KOPT-K1 (cell line): ENCODE results near the gene C16orf89.
"Not testable (repeated sequence)": the region's sequence is repeated elsewhere in the genome, so short reads cannot be mapped to it uniquely, and the experiment has no call there.

Experiments
- H3K27ac ChIP-seq: fragments of 200-600 bp; sonication (generic); 2 replicates; pipeline ENCODE4 v1.5.1; 2016; ENCODE audit warnings: antibody characterized with exemption, mild to moderate bottlenecking, low read depth, low read length; ENCODE audit not compliant: poor library complexity, severe bottlenecking
- H3K36me3 ChIP-seq: fragments of 200-600 bp; sonication (generic); 2 replicates; pipeline ENCODE4 v1.5.1; 2017; ENCODE audit warnings: antibody characterized with exemption, mild to moderate bottlenecking, low read length, moderate library complexity; ENCODE audit not compliant: insufficient read depth
- H3K9me3 ChIP-seq: fragments of 200-600 bp; sonication (generic); 2 replicates; pipeline ENCODE4 v1.5.1; 2017; ENCODE audit warnings: antibody characterized with exemption, low read length, mild to moderate bottlenecking; ENCODE audit not compliant: insufficient read depth, poor library complexity, severe bottlenecking

The C16orf89 gene

DNA sequence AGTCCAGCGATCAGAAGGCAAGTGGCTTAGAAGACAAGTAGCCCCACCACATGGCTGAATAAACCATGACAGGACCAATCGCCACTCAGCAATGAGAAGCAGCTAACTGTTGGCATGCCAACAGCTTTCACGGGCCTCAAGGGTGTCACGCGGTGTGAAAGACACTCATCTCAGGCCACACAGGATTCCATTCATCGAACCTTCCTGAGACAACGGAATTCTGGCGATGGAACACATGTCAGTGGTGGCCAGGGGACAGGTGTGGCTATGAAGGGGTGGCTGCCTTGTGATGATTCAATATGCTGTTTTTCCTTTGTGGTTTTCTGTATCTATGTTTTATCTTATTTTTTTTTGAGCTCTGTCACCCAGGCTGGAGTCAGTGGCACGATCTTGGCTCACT is 24.8 kb upstream of the C16orf89 start:
- not testable (repeated sequence) for H3K27ac ChIP-seq, H3K9me3 ChIP-seq
- peaks cover 11% of the 10 kb centered on the region; the same call in 1 of the 2 replicates for H3K36me3 ChIP-seq

- H3K36me3 ChIP-seq: peaks cover 16% of the 10 kb centered on the region
- not testable (repeated sequence) for H3K9me3 ChIP-seq, H3K27ac ChIP-seq
Measured at GRCh38 chr16:5089911-5090555, 24.3 kb upstream of the C16orf89 start.

GRCh38 chr16:5088936-5089335 is 23.2 kb upstream of the C16orf89 start:
- peaks cover 25% of the 10 kb centered on the region for H3K36me3 ChIP-seq
- H3K27ac ChIP-seq, H3K9me3 ChIP-seq: not testable (repeated sequence)

DNA sequence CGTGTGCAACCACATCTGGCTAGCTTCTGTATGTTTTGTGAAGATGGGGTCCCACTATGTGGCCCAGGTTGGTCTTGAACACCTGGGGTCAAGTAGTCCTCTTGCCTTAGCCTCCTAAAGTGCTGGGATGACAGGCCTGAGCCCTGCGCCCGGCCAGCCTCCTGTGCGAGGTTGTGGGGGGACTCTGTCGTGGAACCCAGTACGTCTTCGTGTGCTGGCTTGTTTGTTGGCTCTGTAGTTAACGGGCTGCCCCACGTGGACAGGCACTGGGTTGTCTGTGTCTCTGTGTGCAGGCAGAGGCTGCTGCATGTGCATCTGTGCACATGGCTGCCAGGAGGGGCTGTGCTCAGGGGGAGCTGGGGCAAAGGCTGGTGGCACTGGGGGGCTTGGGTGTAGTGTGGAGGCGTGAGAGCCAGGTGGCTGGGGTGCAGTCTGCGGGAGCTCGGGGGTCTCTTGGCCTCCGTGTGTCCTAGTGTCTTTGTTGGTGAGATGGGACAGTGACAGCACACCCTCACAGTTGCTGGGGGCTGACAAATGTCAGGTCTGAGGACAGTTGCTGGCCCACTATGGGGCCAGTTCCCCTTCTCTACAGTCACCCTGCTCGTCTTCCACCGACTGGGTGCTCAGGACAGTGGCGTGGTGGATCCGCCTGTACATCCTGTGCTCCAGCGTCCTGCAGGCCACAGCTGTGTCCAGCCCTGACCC is 22.5 kb upstream of the C16orf89 start:
- H3K9me3 ChIP-seq, H3K27ac ChIP-seq: not testable (repeated sequence)
- peaks cover 25% of the 10 kb centered on the region for H3K36me3 ChIP-seq

DNA sequence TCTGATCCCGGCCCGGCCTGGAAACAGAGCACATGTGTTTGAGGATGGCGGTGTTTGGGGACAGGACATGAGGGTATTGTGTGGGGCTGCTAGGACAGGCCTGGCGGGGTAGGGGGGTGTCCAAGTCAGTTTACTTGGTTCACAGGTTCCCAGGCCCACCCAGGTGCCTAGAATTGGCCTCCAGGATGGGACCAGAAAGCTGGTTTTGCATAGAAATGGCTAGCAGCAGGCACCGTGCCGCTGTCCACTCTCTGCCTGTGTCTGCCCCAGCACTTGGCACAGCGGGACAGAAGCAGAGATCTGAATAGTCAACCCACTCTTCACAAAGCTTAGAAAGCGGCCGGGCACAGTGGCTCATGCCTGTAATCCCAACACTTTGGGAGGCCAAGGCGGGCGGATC is 20.0 kb upstream of the C16orf89 start:
- Histone ChIP-seq H3K27ac (peak overlapping the region; percentile 43), H3K36me3 (peaks cover 36% of the 10 kb centered on the region)
- not testable (repeated sequence) for H3K9me3 ChIP-seq

DNA sequence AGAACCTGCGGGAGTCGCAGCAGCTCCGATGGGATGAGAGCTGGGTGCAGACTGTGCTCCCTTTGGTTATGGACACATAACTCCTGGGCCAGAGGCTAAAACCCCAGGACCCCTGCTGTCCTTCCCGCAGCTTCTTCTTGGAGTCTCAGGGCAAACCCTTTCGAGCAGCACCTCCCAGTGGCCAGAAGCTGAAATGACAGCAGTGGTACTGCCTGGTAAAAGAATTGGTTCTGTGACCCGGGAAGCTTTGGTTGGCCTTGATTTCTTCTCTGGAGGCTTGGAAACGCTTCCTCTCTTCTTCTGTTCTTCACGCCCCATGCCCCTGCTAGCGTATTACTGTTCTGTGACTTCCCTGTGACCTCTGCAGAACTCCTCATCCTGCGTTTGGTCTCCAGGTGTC is 19.0 kb upstream of the C16orf89 start:
- peaks cover 40% of the 10 kb centered on the region for H3K36me3 ChIP-seq
- H3K27ac ChIP-seq, H3K9me3 ChIP-seq: not testable (repeated sequence)

DNA sequence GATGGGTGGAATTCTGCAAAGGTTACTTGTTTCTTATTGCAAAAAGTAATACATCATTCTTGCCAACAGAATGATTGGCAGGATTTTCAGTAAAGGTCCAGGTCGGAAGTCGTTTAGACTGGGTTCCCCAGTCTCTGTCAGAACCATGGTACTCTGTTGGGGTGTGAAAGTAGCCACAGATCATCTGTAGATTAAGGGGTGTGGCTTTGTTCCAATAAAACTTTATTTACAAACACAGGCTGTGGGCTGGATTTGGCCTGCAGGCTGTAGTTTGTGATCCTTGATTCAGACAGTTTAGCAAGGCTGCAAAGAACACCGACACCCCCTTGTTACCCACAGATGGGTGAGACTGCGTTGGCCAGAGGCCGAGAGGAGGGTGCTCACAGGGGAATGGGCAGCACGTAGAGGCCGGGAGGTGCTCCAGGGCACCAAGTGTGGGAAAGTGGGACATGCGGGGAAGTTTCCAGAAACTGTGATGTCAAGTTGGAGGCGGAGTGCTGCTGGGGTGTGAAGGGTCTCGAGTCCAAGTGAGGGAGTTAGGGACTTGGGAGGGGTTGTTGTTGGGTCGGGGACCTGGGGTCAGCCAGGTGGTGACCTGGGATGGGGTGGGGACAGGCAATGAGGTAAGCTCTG is 18.5 kb upstream of the C16orf89 start:
- H3K9me3 ChIP-seq, H3K27ac ChIP-seq: not testable (repeated sequence)
- H3K36me3 ChIP-seq: peaks cover 46% of the 10 kb centered on the region

GRCh38 chr16:5083646-5084045 is 17.9 kb upstream of the C16orf89 start:
- H3K9me3 ChIP-seq, H3K27ac ChIP-seq: not testable (repeated sequence)
- peaks cover 46% of the 10 kb centered on the region for H3K36me3 ChIP-seq

DNA sequence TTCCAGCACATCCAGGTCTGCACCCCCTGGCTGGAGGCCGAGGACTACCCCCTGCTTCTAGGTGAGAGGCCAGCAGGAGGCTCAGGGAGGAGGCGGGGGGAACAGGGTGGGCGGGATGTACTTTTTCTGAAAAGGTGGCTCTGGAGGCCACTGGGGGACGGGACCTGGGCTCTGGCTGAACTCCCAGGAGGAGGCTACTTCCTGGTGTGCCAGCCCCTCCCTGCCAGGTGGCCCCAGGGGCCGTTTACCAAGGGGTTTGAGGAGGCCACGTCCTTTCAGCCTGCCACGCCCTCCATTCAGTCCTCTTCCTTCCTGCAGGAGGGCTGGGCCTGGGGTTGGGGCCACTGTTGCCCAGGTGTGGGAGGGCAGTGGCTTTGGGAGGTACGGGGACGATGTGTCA is 15.2 kb upstream of the C16orf89 start:
- H3K27ac ChIP-seq, H3K9me3 ChIP-seq: not testable (repeated sequence)
- H3K36me3 ChIP-seq: peaks cover 52% of the 10 kb centered on the region

GRCh38 chr16:5080461-5080860 is 14.7 kb upstream of the C16orf89 start:
- H3K27ac ChIP-seq: not testable (repeated sequence)
- H3K36me3 ChIP-seq: peaks cover 54% of the 10 kb centered on the region

DNA sequence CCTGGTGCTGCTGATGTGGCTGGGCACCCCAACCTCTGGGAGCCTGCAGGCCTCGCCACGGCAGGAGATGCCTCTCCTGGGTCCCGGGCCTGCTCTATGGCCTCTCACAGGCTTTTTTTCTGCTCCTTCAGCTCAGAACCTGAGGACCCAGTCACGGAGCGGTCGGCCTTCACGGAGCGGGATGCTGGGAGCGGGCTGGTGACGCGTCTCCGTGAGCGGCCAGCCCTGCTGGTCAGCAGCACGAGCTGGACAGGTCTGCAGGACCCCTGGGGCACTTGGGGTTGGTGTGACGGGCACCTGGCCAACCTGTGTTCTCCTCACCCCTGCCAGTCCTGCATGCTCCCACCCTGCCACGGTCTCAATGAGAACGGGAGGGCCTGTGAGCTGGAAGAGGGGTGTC is 12.9 kb upstream of the C16orf89 start:
- no peaks in the 10 kb centered on the region for H3K9me3 ChIP-seq
- H3K27ac ChIP-seq: no peak overlapping the region
- peaks cover 56% of the 10 kb centered on the region for H3K36me3 ChIP-seq

More at GRCh38 chr16:5080461-5080860, 14.7 kb upstream of the C16orf89 start:
- not testable (repeated sequence) for H3K9me3 ChIP-seq

DNA sequence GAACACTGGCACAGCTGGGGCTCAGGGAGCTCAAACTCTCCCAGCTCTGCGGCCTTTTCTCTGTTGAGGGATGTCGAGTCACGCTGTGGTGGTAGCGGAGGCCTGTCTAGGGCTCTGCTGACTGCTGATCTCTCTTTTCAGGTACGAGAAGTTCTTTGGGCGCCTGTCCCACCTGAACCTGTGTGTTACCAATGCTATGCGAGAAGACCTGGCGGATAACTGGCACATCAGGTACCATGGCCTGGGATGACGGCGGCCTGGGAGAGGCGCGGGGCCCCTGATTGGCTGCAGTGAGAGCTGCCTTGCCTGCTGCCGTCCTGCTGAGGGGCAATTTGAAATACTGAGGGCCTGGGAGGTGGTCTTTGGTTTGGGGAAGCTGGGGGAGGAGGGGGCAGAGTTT is 11.5 kb upstream of the C16orf89 start:
- H3K36me3 ChIP-seq: peaks cover 51% of the 10 kb centered on the region

GRCh38 chr16:5075637-5076036 is 9.9 kb upstream of the C16orf89 start:
- no peak overlapping the region for H3K27ac ChIP-seq
- peaks cover 49% of the 10 kb centered on the region for H3K36me3 ChIP-seq
- H3K9me3 ChIP-seq: no peaks in the 10 kb centered on the region

More for the DNA sequence above, 11.5 kb upstream of the C16orf89 start:
- Histone ChIP-seq H3K27ac (no peak overlapping the region), H3K9me3 (no peaks in the 10 kb centered on the region)

- H3K9me3 ChIP-seq, H3K27ac ChIP-seq: not testable (repeated sequence)
- peaks cover 37% of the 10 kb centered on the region for H3K36me3 ChIP-seq
Measured at GRCh38 chr16:5073771-5074170, 8.0 kb upstream of the C16orf89 start.

DNA sequence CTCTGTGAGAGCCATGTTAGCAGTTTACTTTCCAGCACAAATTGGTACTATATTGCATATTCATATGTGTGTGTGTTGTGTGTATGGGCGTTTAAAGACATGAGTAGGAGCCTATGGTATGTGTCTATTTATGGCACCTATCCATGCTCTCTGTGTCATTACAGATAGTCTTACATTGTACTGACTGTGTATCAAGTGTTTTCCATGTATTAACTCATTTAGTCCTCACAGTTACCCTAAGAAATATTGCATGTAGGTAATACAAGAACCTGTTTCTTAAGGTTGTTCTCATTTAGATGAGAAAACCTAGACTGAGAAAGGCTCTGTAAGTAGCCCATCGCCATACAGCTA is 7.5 kb upstream of the C16orf89 start:
- Histone ChIP-seq H3K27ac (no peak overlapping the region), H3K9me3 (no peaks in the 10 kb centered on the region), H3K36me3 (peaks cover 37% of the 10 kb centered on the region)
